GM23338 (cell line): ENCODE results near the gene GRAMD4. TPM values are rescaled to one million over a fixed set of nuclear protein-coding genes. Genes with fewer than 3 reads are reported as not detected.

Experiments used
- ATAC-seq: fragments of 200-7000 bp; cut with Tn5 transposase; 3 replicates; pipeline ENCODE4 v1.9.1; 2020
- DNase-seq: peaks from one replicate; pipeline ENCODE4 v3.0.0-alpha.2; 2015; ENCODE audit warnings: low spot score
- H2AFZ ChIP-seq: fragments of 200-600 bp; sonication (generic); 2 replicates; pipeline ENCODE4 v1.8.0; 2016; ENCODE audit warnings: antibody characterized with exemption, mild to moderate bottlenecking, moderate library complexity
- H3F3A ChIP-seq: fragments of 200-600 bp; sonication (generic); replicated peaks from 2 replicates; pipeline ENCODE4 v1.8.0; 2017; ENCODE audit warnings: antibody characterized with exemption, mixed run types, low read depth
- H3K27ac ChIP-seq: fragments of 200-600 bp; sonication (generic); 2 replicates; pipeline ENCODE4 v1.6.1; 2016; ENCODE audit warnings: low read depth
- H3K27me3 ChIP-seq: fragments of 200-600 bp; sonication (generic); 2 replicates; pipeline ENCODE4 v1.8.0; 2016; ENCODE audit warnings: mild to moderate bottlenecking, mixed run types, moderate library complexity; ENCODE audit not compliant: insufficient read depth
- H3K36me3 ChIP-seq: fragments of 200-600 bp; sonication (generic); 2 replicates; pipeline ENCODE4 v1.8.0; 2016; ENCODE audit warnings: mild to moderate bottlenecking; ENCODE audit not compliant: insufficient read depth
- H3K4me1 ChIP-seq: fragments of 200-600 bp; sonication (generic); 2 replicates; pipeline ENCODE4 v1.8.0; 2016; ENCODE audit warnings: mild to moderate bottlenecking, moderate library complexity; ENCODE audit not compliant: insufficient read depth
- H3K4me2 ChIP-seq: fragments of 200-600 bp; sonication (generic); 2 replicates; pipeline ENCODE4 v1.7.1; 2017; ENCODE audit warnings: mixed run types
- H3K4me3 ChIP-seq: fragments of 200-600 bp; sonication (generic); 2 replicates; pipeline ENCODE4 v1.6.1; 2016; ENCODE audit warnings: mixed run types
- H3K79me2 ChIP-seq: fragments of 200-600 bp; sonication (generic); replicated peaks from 2 replicates; pipeline ENCODE4 v1.8.0; 2017; ENCODE audit warnings: mild to moderate bottlenecking; ENCODE audit not compliant: insufficient read depth
- H3K9me2 ChIP-seq: fragments of 200-600 bp; sonication (generic); 2 replicates; pipeline ENCODE4 v1.8.0; 2017; ENCODE audit not compliant: insufficient read depth
- H4K20me1 ChIP-seq: fragments of 200-600 bp; sonication (generic); replicated peaks from 2 replicates; pipeline ENCODE4 v1.8.0; 2017; ENCODE audit warnings: mild to moderate bottlenecking; ENCODE audit not compliant: insufficient read depth
- H3K27ac Mint-ChIP-seq: 2 replicates; pipeline ENCODE4 v1.8.0; 2020; ENCODE audit warnings: inconsistent platforms, mild to moderate bottlenecking, moderate library complexity, mixed read lengths
- H3K27me3 Mint-ChIP-seq: 3 replicates; pipeline ENCODE4 v1.8.0; 2022; ENCODE audit warnings: low read depth, mild to moderate bottlenecking, moderate library complexity, mixed read lengths, inconsistent platforms; ENCODE audit not compliant: insufficient read depth, poor library complexity
- H3K36me3 Mint-ChIP-seq: 3 replicates; pipeline ENCODE4 v1.8.0; 2021; ENCODE audit warnings: low read depth, mild to moderate bottlenecking, inconsistent platforms, moderate library complexity, mixed read lengths
- H3K4me1 Mint-ChIP-seq: 3 replicates; pipeline ENCODE4 v1.8.0; 2020; ENCODE audit warnings: mild to moderate bottlenecking, inconsistent platforms, mixed read lengths
- H3K4me3 Mint-ChIP-seq: 3 replicates; pipeline ENCODE4 v1.8.0; 2021; ENCODE audit warnings: moderate library complexity, mild to moderate bottlenecking, inconsistent platforms, mixed read lengths
- H3K9me3 Mint-ChIP-seq: 3 replicates; pipeline ENCODE4 v1.8.0; 2020; ENCODE audit warnings: moderate library complexity, mild to moderate bottlenecking, inconsistent platforms, mixed read lengths
- CREB1 ChIP-seq: fragments of 250-450 bp; sonication (Bioruptor Pico); IDR thresholded peaks from 2 replicates; pipeline ENCODE4 v1.5.0; 2020; ENCODE audit warnings: low read depth, mild to moderate bottlenecking, moderate library complexity
- EZH2 ChIP-seq: fragments of 200-600 bp; sonication (generic); IDR thresholded peaks from one replicate; pipeline ENCODE4 v1.8.0; 2017; ENCODE audit warnings: antibody characterized with exemption, mild to moderate bottlenecking, low read depth; ENCODE audit not compliant: unreplicated experiment
- EZH2phosphoT487 ChIP-seq: fragments of 200-600 bp; sonication (generic); IDR thresholded peaks from one replicate; pipeline ENCODE4 v1.8.1; 2018; ENCODE audit warnings: antibody characterized with exemption; ENCODE audit not compliant: unreplicated experiment
- JUNB ChIP-seq: IDR thresholded peaks from one replicate; pipeline ENCODE4 v1.6.1; 2016; ENCODE audit warnings: antibody characterized with exemption; ENCODE audit not compliant: unreplicated experiment
- NANOG ChIP-seq: IDR thresholded peaks from 2 replicates; pipeline ENCODE4 v1.6.1; 2016; ENCODE audit warnings: antibody characterized with exemption, borderline replicate concordance
- POLR2AphosphoS5 ChIP-seq: IDR thresholded peaks from 2 replicates; pipeline ENCODE4 v1.6.1; 2016; ENCODE audit warnings: antibody characterized with exemption, low read depth
- STAT1 ChIP-seq: IDR thresholded peaks from one replicate; pipeline ENCODE4 v1.6.1; 2016; ENCODE audit warnings: antibody characterized with exemption; ENCODE audit not compliant: unreplicated experiment
- ZNF114 ChIP-seq: fragments of 250-450 bp; sonication (Bioruptor Pico); IDR thresholded peaks from 2 replicates; pipeline ENCODE4 v1.5.0; 2020; ENCODE audit warnings: mild to moderate bottlenecking, moderate library complexity
- ZNF331 ChIP-seq: fragments of 250-450 bp; sonication (Bioruptor Pico); IDR thresholded peaks from 2 replicates; pipeline ENCODE4 v1.5.0; 2020; ENCODE audit warnings: low read depth, mild to moderate bottlenecking, moderate library complexity
- polyA plus RNA-seq: library from polyadenylated mRNA; unstranded; fragments of >200 nt; fragmentation: Nextera tagmentation; extraction: Ambion mirVana; gene quantifications from 2 replicates; pipeline ENCODE4 v1.2.1, GENCODE V29; 2016
- total RNA-seq: library from RNA; depleted of rRNA; stranded (reverse); fragments of >200 nt; shearing (Covaris generic); gene quantifications from 2 replicates; pipeline ENCODE4 v1.2.3, GENCODE V29; 2014
- TF ChIP-seq, protein P1 (sequence below): IDR thresholded peaks from 2 replicates; pipeline ENCODE4 v1.6.1; 2016; ENCODE audit warnings: antibody characterized with exemption
- TF ChIP-seq, protein P2 (sequence below): IDR thresholded peaks from one replicate; pipeline ENCODE4 v1.6.1; 2018; ENCODE audit warnings: antibody characterized with exemption; ENCODE audit not compliant: unreplicated experiment
- TF ChIP-seq, protein P3 (sequence below), 2 experiments: fragments of 200-600 bp in 1 of 2; sonication (generic) in 1 of 2; conservative IDR thresholded peaks; 2 replicates each; pipeline versions ENCODE4 v1.5.1 to v1.6.1; 2016 to 2017; ENCODE audit warnings: antibody characterized with exemption in 2 of 2, low read depth in 2 of 2, mild to moderate bottlenecking in 2 of 2, moderate library complexity in 1 of 2
- TF ChIP-seq, protein P4 (sequence below): fragments of 250-450 bp; sonication (Bioruptor Pico); IDR thresholded peaks from 2 replicates; pipeline ENCODE4 v1.5.0; 2020; ENCODE audit warnings: mild to moderate bottlenecking, moderate library complexity

GRAMD4 gene
- total and polyA plus RNA-seq, 2 experiments from 2014 or later: 2.7 to 81.8 TPM

DNA sequence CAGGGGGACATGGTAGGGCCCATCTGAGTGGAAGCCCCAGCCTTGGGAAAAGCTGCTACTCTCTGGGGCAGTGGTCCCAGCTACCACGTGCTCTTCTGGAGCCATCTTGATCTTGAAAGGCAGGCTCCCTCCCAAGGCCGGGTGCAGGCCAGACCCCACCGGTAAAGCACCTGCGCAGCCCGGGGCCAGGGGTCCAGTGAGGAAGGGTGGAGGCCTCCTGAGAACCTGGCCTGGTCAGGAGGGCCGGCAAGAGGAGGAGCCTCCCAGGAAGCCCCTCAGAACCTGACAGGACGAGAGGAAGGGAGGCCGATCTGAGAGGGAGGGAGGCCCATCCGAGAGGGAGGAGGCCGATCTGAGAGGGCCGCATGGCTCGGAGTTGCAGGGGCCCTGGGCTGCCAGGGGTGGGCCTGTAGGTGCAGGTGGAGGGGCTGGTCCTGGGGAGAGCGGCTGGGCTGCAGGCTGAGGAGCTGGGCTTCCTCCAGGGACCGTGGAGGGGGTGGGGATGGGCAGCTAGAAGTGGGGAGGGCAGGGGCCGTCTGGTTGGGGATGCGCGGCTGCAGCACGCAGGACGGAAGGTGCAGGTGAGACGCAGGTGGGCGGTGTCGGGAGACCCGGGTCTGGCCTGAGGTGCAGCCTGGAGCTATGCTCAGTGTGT is 529 bp downstream of the GRAMD4 start:
- Histone ChIP-seq H2AFZ (no peak overlapping the region), H3K36me3 (no peaks in the 10 kb centered on the region), H3K27me3 (no peaks in the 10 kb centered on the region), H3K4me1 (no peaks in the 10 kb centered on the region), H3K4me2 (no peak overlapping the region), H3K79me2 (peaks cover 3% of the 10 kb centered on the region; the same call in 1 of the 2 replicates), H3F3A (no peaks in the 10 kb centered on the region), H4K20me1 (no peaks in the 10 kb centered on the region), H3K27ac (no peak overlapping the region), H3K9me2 (no peaks in the 10 kb centered on the region), H3K4me3 (no peak overlapping the region)
- TF ChIP-seq POLR2AphosphoS5 (no peak), NANOG (no peak), ZNF331 (no peak), EZH2phosphoT487 (no peak), ZNF114 (CRISPR knock-in tag) (no peak), JUNB (no peak), CREB1 (CRISPR knock-in tag) (no peak), EZH2 (no peak), STAT1 (no peak)
- TF ChIP-seq, protein P1, sequence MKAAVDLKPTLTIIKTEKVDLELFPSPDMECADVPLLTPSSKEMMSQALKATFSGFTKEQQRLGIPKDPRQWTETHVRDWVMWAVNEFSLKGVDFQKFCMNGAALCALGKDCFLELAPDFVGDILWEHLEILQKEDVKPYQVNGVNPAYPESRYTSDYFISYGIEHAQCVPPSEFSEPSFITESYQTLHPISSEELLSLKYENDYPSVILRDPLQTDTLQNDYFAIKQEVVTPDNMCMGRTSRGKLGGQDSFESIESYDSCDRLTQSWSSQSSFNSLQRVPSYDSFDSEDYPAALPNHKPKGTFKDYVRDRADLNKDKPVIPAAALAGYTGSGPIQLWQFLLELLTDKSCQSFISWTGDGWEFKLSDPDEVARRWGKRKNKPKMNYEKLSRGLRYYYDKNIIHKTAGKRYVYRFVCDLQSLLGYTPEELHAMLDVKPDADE: no peak
- TF ChIP-seq, protein P2, sequence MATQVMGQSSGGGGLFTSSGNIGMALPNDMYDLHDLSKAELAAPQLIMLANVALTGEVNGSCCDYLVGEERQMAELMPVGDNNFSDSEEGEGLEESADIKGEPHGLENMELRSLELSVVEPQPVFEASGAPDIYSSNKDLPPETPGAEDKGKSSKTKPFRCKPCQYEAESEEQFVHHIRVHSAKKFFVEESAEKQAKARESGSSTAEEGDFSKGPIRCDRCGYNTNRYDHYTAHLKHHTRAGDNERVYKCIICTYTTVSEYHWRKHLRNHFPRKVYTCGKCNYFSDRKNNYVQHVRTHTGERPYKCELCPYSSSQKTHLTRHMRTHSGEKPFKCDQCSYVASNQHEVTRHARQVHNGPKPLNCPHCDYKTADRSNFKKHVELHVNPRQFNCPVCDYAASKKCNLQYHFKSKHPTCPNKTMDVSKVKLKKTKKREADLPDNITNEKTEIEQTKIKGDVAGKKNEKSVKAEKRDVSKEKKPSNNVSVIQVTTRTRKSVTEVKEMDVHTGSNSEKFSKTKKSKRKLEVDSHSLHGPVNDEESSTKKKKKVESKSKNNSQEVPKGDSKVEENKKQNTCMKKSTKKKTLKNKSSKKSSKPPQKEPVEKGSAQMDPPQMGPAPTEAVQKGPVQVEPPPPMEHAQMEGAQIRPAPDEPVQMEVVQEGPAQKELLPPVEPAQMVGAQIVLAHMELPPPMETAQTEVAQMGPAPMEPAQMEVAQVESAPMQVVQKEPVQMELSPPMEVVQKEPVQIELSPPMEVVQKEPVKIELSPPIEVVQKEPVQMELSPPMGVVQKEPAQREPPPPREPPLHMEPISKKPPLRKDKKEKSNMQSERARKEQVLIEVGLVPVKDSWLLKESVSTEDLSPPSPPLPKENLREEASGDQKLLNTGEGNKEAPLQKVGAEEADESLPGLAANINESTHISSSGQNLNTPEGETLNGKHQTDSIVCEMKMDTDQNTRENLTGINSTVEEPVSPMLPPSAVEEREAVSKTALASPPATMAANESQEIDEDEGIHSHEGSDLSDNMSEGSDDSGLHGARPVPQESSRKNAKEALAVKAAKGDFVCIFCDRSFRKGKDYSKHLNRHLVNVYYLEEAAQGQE: no peak
- TF ChIP-seq, protein P3, sequence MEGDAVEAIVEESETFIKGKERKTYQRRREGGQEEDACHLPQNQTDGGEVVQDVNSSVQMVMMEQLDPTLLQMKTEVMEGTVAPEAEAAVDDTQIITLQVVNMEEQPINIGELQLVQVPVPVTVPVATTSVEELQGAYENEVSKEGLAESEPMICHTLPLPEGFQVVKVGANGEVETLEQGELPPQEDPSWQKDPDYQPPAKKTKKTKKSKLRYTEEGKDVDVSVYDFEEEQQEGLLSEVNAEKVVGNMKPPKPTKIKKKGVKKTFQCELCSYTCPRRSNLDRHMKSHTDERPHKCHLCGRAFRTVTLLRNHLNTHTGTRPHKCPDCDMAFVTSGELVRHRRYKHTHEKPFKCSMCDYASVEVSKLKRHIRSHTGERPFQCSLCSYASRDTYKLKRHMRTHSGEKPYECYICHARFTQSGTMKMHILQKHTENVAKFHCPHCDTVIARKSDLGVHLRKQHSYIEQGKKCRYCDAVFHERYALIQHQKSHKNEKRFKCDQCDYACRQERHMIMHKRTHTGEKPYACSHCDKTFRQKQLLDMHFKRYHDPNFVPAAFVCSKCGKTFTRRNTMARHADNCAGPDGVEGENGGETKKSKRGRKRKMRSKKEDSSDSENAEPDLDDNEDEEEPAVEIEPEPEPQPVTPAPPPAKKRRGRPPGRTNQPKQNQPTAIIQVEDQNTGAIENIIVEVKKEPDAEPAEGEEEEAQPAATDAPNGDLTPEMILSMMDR (conservative IDR thresholded peaks at IDR 0.05; ENCODE audit: low read depth in 2 of 2): no peak
- TF ChIP-seq, protein P4, sequence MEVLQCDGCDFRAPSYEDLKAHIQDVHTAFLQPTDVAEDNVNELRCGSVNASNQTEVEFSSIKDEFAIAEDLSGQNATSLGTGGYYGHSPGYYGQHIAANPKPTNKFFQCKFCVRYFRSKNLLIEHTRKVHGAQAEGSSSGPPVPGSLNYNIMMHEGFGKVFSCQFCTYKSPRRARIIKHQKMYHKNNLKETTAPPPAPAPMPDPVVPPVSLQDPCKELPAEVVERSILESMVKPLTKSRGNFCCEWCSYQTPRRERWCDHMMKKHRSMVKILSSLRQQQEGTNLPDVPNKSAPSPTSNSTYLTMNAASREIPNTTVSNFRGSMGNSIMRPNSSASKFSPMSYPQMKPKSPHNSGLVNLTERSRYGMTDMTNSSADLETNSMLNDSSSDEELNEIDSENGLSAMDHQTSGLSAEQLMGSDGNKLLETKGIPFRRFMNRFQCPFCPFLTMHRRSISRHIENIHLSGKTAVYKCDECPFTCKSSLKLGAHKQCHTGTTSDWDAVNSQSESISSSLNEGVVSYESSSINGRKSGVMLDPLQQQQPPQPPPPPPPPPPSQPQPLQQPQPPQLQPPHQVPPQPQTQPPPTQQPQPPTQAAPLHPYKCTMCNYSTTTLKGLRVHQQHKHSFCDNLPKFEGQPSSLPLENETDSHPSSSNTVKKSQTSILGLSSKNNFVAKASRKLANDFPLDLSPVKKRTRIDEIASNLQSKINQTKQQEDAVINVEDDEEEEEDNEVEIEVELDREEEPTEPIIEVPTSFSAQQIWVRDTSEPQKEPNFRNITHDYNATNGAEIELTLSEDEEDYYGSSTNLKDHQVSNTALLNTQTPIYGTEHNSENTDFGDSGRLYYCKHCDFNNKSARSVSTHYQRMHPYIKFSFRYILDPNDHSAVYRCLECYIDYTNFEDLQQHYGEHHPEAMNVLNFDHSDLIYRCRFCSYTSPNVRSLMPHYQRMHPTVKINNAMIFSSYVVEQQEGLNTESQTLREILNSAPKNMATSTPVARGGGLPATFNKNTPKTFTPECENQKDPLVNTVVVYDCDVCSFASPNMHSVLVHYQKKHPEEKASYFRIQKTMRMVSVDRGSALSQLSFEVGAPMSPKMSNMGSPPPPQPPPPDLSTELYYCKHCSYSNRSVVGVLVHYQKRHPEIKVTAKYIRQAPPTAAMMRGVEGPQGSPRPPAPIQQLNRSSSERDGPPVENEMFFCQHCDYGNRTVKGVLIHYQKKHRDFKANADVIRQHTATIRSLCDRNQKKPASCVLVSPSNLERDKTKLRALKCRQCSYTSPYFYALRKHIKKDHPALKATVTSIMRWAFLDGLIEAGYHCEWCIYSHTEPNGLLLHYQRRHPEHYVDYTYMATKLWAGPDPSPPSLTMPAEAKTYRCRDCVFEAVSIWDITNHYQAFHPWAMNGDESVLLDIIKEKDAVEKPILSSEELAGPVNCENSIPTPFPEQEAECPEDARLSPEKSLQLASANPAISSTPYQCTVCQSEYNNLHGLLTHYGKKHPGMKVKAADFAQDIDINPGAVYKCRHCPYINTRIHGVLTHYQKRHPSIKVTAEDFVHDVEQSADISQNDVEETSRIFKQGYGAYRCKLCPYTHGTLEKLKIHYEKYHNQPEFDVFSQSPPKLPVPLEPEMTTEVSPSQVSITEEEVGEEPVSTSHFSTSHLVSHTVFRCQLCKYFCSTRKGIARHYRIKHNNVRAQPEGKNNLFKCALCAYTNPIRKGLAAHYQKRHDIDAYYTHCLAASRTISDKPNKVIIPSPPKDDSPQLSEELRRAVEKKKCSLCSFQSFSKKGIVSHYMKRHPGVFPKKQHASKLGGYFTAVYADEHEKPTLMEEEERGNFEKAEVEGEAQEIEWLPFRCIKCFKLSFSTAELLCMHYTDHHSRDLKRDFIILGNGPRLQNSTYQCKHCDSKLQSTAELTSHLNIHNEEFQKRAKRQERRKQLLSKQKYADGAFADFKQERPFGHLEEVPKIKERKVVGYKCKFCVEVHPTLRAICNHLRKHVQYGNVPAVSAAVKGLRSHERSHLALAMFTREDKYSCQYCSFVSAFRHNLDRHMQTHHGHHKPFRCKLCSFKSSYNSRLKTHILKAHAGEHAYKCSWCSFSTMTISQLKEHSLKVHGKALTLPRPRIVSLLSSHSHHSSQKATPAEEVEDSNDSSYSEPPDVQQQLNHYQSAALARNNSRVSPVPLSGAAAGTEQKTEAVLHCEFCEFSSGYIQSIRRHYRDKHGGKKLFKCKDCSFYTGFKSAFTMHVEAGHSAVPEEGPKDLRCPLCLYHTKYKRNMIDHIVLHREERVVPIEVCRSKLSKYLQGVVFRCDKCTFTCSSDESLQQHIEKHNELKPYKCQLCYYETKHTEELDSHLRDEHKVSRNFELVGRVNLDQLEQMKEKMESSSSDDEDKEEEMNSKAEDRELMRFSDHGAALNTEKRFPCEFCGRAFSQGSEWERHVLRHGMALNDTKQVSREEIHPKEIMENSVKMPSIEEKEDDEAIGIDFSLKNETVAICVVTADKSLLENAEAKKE (CRISPR knock-in tag): no peak
- ATAC-seq (no peak), DNase-seq (peak; percentile 0)
- Mint-ChIP-seq H3K4me1 (peaks cover 5% of the 10 kb centered on the region), H3K9me3 (peaks cover 4% of the 10 kb centered on the region; the same call in 1 of the 3 replicates), H3K36me3 (no peaks in the 10 kb centered on the region), H3K27me3 (no peaks in the 10 kb centered on the region), H3K27ac (no peak overlapping the region), H3K4me3 (no peak overlapping the region)
